Measurements from ENCODE around the gene NALCN. TPM values are rescaled to one million over a fixed set of nuclear protein-coding genes. Genes with fewer than 3 reads are reported as not detected.

NALCN gene
- total RNA-seq = 2.7 and 5.9 TPM in 2 replicates
- 9.5 TPM for polyA plus RNA-seq (2012)

DNA sequence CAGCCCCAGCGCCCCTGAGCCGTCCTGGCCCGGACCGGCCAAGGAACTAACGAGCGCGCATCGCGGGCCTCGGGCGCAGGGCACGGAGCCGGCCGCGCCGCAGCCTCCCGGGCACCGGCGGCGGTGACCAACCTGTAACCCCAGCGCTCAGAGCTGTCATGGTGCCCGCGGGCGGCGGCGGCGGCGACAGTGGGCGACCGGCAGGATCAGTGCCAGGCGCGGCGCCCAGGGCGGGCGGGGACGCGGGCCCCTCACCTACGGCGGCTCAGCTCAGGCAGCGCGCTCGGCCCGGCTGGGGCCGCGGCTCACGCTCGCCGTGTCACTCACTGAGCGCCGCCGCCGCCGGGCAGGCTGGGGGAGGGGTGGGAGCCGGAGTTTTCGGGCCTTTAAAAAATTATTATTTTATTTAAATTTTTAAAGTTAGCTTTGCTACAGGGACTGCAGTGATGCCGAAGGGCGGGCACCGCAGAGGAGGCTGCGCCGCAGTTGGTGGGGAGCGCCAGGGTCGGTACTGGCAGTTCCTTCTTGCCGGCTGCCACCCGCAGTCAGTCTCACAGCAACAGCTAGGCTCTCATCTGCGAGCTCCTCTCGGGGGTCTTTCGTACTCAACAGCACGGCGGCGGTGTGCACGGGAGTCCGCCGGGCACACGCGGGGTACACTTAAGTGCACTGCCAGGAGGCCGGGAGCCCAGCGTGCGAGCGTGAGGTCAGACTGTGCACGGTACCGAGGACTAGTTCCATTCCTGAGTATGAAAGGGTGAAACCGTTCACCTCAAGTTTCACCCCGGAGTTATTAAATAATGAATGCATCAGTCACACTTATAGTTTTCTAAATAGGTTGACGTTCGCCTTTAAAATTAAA, at the start of gene NALCN:
TSS of gene NALCN (minus strand) at position 328 of the 862 bp plus-strand sequence. CDS start 17,382 bp downstream, outside the sequence.
- DNase-seq (ENCODE audit: low read depth) = peak; percentile 52

DNA sequence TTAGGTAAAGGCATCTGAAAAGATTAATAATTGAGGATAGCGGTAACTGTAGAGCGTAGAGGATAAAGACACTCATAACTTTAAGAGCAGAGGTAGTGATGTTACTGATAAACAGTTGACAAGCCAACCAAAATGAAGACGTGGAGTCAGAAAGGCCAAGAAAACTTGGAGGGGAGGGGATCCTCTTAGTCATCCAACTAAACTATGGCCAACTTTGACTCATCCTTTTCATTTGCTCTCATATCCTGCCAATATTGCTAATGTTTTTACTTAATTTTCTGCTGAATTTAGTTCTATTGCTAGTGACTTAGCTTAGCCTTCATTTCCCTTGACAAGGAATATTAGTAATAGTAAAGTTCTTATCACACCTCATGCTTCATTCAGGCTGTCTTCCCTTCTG, 49.6 kb upstream of the NALCN start:
- DNase-seq (ENCODE audit: low read depth) = no peak

DNA sequence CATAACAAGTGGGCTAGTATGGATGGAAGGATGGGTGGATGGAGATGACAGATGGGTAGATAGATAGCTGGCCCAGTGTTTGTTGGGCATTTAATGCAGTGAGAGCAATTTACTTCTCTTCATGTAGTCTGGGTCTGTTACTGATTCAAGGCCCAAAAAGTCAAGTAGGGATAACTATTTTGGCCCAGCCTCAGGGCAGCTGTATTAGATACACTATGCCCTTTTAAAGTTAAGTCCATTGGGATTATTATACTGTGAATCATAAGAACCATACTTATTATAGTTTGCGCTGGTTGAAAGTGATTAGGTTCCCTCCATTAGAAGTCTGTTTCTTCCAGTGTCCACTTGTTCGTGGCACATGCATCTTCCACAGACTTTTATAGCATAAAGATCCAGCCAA, 40.9 kb upstream of the NALCN start:
- no peak for DNase-seq (ENCODE audit: low read depth)

DNA sequence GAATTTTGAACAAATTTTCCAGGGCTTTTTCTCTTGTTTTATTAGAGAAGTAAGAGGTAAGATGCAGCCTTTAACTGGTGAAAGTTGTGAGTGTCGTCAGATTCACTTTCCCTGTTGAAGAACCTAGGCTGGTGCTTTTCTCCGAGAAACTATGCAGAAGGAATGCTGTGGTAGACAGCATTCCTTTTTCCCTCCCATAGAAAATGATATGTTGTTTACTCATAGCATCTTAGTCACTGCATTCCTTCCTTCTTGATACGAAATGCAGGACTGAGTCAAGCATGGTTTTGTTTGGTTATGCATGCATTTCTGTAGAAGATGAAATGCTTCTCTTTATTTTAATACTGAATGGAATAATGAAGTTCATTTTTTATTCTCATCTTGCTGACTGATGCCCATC, 39.6 kb upstream of the NALCN start:
- peak; percentile 84 for DNase-seq (ENCODE audit: low read depth)

DNA sequence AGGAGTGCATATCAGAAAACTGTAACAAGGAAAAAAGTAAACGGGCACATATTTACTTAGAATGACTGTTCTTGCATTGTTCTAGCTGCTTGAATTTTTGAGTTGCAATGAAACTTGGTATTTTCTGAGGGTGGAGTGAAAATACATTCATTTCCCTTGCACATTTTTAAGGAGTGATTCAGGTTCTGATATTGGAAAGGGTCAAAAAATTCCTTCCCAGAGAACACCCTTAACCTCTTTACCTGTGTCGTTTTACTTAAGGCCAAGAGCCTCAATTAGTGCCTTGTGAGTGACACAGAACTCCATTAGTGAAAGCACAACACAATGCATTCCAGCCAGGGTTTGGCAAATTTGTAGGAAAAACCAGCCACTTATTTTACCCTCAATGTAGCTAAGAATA, 38.5 kb upstream of the NALCN start:
- no peak for DNase-seq (ENCODE audit: low read depth)

DNA sequence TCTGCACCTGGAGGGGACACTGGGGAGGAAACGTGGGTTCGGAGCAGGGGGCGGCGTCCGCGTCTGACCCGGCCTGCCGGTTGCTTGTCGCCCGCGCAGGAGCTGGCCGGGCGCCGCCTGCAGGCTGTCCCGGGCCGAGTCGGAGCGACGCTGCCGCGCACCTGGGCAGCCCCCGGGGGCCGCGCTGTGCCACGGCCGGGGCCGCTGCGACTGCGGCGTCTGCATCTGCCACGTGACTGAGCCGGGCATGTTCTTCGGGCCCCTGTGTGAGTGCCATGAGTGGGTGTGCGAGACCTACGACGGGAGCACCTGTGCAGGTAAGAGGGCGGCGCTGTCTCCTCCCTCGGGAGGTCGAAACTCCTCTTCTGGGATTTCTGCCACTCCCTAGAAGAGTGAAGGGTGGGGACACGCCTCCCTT, 37.5 kb upstream of the NALCN start:
- DNase-seq (ENCODE audit: low read depth) = peak; percentile 43

DNA sequence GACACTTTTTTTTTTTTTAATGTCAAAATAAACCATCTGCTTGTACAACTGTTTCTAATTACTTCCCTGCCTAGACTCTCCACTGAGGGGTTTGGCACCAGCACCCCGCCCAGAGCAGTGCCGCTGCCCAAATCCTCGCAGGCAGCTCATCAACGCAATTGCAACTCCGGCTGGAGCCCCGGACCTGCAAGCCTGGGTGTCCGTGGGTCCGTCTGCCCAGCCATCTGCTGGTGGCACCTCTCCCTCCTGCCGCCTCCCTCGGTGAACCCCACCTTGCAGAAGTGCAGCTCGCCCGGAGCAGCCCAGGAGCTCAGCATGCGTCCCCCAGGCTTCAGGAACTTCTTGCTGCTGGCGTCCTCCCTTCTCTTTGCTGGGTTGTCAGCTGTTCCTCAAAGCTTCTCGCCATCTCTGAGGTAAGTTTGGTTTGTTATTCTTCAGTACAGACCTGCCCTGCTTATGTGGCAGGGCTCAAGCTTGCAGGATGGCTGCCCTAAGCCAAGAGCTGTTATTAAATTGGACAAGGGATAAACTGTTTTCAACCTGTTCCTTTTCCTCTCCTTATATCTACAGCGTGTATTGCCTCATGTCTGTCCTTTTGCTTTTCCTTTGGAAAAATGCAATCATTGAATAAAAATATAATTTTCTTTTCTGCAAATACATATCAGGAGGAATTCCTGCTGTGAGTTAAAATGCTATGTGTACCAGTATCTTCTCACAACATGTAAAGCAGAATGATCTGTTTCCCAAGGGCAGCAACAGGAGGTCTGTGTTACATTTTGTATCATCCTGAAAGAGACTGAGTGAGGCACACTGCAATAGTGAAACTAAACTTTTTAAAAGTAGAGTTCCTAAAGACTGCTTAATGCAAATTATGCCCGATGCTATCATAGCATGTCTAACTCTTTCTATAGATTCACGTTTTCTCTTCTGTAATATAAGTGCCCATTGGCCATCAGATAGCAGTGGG, 36.5 kb upstream of the NALCN start, which contains the start of gene ITGBL1:
TSS of gene ITGBL1 (plus strand) at position 157 of the 967 bp plus-strand sequence. CDS start at position 316, 159 bp downstream.
- peak; percentile 66 for DNase-seq (ENCODE audit: low read depth)

DNA sequence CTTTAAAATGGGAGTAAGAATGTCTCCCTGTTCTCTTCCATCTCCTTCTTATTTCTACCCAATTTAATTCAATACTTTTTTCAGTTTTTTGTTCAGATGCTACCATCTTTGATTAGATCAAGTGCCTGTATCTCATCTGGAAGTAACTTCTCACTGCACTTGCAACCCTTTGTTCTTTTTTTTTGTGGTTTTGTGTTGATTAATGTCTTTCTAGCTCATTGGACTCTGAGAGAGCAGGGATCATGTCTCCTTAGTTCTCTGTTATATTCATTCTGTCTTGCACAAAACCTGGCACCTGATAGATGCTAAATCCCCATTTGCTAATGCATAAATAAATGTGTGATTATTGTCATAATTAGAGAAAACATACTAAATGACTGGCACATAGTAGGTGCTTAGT, 35.3 kb upstream of the NALCN start:
- DNase-seq (ENCODE audit: low read depth) = no peak

DNA sequence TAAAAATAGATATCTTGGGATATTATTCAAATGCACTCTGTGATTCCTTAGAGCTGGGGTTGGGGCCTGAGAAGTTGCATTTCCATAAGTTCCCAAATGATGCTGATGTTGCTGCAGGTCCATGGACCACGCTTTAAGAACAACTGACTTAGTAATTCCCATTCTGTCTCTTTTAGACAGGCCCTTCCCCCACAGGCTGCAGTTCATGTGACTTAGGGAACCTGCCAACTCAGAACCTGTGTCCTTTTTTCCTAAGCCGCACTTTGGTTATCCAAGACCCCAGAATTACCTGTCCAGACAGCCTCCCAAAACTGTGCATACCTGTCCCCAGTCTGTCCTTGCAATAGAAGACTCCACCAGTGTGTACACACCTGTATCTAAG, 34.4 kb upstream of the NALCN start:
- DNase-seq (ENCODE audit: low read depth) = no peak

DNA sequence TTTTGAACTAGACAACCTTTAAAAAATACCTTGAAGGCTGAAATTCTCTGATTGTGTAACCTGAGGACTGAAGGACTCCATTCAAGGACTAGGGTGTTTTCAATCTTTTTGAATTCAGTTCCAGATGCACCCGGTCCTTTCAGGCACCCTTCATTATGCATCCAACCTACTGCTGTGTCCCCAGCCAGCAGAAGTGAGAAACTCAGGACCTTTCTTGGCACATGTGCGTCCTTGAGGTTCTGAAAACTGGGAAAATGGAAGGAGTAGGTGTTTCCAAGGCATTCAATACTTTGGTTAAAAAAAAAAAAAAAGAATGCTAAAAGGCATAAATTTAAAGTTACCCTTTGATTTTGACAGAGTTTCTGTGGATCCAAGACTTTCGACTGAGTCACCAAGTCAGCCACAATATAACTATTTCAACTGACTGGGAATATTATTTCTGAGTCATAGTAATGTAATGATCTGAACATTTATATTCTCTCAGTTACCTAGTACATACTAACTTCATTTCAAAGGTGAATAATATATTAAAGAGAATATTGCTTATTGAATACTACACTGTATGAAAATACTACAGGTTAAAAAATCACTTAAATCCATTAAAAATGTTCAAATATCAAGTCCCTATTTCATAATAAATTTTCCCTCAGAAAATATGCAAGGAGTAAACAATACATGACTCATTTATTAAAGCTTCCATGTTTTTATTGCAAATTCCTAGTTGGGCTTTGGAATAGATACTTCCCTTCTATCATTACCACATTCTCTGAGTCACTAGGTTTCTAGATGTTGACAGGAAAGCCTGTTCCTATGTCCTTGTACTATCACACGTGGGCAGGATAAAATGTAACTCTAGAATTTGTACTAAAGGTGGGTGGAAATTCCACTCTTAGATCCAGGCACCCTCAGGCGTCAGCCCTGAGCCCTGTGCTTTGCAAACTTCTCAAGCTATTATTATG, 33.8 kb upstream of the NALCN start:
- DNase-seq (ENCODE audit: low read depth) = peak; percentile 41

DNA sequence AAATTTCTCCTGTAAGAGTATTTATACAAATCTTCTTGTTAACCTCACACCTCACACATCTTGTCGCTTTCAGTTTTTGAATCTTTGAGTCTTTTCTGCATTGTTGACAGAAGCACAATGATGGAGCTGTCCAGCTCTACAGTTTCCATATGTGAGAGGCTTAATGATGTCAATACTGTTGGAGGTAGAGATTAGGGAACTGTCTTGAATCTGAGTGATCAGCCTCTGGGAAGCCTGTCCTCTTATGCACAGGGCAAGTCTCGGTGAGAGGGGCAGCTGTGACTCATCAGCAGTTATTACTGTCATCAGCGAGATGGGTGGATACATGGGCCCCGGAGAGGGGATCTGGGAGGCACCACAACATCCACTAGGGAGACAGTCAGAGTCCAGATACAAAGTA, 31.5 kb upstream of the NALCN start:
- no peak for DNase-seq (ENCODE audit: low read depth)

DNA sequence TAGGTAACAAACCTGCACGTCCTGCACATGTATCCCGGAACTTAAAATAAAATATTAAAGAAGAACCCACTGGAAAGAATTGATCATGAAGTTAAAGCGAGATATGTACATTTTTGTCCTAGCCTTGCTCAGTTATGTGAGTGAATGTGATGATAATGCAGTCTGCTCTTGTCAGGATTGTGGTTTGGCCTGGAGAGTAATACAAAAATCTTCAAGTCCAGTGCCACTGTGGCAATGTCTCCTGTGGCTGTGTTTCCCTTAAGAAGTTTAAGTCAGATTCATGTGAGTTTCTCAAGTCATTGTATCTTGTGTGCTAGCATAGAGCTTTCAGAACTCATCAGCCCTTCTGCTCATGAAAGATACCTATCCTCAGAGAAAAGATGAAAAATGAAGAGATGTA, 18.2 kb upstream of the NALCN start:
- no peak for DNase-seq (ENCODE audit: low read depth)

DNA sequence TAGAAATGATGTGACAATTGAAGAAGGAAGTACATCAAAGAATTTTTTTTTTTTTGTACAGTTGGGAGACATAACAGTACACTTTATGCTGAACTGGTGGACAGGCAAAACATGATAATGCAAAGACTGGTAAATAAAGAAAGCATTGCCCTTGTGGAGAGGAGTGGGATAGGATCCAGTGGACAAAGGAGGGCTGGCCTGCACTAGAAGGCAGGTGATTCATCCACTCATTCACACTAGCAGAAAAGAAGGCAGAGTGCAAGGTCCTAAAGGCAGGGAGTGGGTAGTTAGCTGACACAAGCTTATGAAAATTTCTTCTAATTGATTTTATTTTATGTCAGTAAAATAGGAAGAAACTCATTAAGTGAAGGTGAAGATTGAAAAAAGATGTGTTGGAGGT, 17.6 kb upstream of the NALCN start:
- DNase-seq (ENCODE audit: low read depth) = no peak

DNA sequence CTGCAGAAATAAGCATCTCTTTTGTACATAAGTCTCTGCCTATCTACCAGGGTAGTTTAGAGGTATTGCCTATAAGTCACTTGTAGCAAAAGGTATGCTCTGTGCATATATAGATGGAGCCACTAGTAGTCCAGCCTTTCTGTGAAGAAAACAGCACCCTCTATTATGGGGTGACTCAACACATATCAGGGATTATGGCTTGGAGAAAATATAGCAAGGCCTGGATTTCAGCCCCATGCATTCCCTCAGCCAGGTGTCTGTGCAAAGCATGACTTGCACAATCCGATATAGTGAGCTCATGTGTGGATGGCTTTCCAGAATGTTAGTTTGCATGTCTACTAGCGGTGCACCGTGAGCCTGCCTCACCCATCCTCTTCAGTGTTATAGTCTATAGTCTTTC, 13.4 kb upstream of the NALCN start:
- DNase-seq (ENCODE audit: low read depth) = no peak

DNA sequence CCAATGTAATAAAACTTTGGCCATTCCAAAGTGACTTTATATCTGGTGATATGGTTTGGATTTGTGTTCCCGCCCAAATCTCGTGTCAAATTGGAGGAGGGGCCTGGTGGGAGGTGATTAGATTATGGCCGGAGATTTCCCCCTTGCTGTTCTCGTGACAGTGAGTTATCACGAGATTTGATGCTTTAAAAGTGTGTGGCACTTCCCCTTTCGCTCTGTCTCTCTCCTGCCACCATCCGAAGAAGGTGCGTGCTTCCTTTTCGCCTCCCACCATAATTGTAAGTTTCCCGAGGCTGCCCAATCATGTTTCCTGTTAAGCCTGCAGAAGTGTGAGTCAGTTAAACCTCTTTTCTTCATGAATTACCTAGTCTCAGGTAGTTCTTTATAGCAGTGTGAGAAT, 9.3 kb upstream of the NALCN start:
- no peak for DNase-seq (ENCODE audit: low read depth)

DNA sequence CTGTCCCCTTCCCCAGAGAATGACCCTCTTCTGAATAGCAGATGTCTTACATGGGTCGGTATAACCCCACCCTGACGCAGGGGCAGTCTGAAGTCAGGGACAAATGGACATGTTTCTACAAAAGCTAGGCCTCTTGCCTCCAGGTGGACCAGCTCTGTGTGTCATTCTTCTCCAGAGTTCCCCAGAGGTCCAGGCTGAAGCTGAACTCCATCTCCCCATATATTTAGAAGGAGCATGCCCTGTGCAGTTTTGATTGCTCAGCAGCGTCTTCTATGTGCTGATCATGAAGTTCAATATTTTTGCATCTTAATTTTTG, 8.8 kb upstream of the NALCN start:
- no peak for DNase-seq (ENCODE audit: low read depth)

DNA sequence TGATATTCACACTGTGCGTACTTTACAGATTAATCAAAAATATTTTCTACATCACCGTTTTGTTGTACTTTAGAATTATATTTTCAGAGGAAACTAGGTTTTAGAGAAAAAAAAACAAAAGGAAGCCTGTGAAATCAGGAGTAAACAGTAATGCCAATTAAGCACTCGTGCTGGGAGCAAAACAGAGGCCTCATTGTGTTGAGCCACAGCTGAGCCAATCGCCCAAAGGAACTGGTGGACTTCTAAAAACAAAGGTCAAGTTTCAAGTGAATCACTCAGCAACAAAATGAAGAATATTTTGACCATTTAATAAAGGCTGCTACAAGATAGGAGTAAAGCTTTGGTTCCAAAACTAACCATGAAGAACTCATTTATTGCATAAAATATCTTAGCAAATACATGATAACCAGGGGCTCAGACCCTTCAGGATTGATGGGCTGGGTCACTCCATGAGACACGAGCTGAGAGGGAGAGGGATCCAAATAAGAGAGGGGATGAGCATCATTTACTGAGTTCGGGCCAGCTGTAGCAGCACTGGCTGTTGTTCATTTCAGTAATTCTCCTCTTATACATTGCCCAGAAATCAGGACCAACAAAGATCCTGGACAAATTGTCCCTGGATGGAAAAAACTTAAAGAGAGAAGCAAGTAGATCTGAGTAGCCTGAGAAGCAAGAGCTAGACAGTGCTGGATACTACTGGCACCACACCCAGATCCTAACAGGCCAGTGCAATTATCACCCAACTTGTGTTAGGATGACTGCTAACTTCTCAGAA, 8.3 kb upstream of the NALCN start:
- DNase-seq (ENCODE audit: low read depth) = peak; percentile 49

DNA sequence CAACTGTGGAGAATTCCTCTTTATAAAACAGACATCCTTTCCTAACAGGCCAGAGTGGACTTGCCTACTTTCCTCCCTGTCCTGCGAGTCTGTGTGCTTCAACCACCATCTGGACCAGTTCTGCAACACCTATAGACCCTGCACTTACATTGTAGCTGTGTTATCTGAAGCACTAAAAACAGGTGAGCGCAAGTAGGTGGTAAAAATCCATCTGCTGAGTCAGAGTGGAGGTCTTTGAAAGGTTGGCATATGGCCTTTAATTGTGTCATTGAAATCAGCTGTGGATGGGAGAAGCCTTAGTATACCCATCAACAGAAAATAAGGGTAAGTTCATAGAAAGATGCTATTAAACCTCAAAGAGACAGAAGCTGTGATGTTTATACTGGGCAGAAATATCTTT, 7.6 kb upstream of the NALCN start:
- DNase-seq (ENCODE audit: low read depth) = no peak

DNA sequence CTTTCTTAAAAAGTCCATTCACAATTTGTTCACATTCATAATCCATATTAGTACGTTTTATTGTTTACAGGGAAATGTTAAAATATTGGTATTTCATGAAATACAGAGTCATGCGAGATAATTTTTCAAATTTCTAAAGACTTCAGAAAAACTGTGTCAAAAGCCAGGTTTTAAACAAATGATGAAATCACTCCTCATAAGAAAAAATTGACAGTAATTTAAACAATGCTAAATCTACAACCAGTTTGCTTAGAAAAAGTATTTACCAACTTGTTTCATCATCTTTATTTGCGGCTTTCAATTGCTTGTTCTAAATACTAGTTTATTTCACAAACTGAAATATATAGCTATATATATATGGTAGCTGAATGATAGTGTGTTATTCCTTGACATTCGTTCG, 1.2 kb upstream of the NALCN start:
- no peak for DNase-seq (ENCODE audit: low read depth)

DNA sequence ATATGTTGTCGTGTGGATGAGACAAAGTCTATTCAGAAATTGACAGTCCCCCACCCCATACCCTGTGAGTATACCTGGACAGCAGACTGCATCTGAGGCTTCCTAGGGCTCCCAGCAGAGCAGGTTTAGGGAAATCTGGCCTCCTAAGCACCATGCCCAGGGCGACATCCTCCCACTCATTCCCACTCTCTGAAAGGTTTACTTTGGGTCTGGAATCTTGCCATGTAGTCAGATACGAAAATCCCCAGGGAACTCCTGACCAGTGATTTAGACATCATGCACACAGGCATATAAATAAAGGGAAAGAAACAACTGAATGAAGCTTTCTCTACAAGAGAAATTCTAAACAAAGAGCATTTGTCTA, 717 bp upstream of the NALCN start:
- DNase-seq (ENCODE audit: low read depth) = peak; percentile 35
